HG02870 (cell line): ENCODE results near the gene IGF2.

Experiments used
- ATAC-seq: cut with Tn5 transposase; IDR thresholded peaks from one replicate; pipeline ENCODE4 v1.9.1; 2021; ENCODE audit warnings: mild to moderate bottlenecking, moderate library complexity; ENCODE audit not compliant: unreplicated experiment

The IGF2 gene

DNA sequence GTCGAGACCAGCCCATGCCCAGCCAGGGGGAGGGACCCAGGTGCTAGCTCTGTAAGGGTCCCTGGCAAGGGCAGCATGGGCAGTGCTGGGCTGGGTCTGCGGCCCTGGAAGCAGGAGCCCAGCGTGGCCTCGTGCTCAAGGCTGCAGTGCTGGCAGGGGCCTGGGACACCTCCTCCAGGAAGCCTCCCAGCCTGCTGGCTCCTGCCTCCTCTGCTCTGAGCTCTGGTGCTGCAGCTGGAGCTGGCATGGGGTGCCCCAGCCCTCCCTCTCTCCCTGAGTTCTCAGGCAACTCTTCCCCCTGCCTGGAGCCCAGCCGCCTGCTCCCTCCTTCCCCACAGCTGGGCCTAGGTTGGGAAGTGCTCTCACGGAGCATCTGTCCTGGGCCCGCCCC, 15.0 kb upstream of the IGF2 start:
- no peak for ATAC-seq

DNA sequence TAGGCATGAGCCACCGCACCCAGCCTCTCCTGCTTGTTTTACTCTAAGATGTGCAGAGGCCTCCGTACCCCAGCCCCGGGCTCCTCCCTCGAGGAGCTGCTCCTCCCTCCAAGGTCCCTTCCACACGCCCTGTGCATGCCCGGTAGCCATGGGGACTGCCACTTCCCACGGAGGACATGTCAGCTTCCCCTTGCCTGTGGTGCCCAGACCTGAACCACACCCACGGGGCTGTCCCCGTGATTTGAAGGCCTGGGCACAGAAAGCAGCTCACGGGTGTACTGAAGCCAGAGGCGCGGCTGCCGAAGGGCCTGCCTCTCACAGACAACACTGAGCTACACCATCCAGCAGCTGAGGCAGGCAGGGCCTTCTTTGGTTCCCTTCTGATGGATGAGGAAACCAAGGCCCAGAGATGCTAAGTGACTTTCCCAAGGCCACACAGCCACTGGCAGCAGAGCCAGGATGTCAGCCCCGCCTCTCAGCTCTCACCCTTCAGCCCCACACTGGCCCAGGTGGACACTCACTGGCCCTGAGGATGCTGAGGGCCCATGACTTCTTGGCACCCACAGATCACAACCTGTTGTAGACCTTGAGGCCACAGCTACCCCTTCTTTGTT, 14.5 kb upstream of the IGF2 start:
- ATAC-seq: no peak

DNA sequence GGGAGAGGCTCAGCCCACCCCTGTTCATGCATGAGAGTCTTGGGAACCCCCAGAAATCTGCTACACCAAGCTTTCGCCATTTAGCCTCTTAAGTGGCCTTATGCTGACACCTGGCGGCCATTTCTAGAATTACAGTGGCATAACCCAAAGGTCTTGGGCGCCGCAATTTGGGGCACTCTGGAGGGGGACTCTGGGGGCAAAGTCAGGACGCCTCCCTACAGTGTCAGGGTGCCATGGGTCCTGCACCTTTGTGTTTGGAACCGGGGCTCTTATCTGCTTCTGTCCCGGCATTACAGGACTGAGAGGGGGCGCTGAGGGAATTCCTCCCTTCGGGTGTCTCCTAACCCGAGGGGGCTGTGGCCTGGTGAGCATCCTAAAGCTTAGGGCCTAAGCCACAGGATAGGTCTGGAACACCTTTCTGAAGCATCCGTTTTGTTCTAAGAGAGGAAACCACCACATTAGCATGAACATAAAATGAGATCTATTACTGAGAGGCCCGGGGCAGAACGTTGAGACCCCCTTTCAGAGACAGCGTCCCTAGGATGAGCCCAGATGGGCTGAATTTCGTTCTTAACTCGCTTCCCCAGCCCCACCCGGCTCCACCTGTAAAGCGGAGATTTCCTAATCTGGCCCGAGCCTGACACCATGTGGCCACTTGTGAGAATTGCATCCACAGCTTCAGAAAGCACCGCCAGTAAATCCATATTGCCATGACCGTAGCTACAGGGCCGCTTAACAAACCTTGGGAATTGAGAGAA, 12.5 kb upstream of the IGF2 start:
- ATAC-seq: no peak

DNA sequence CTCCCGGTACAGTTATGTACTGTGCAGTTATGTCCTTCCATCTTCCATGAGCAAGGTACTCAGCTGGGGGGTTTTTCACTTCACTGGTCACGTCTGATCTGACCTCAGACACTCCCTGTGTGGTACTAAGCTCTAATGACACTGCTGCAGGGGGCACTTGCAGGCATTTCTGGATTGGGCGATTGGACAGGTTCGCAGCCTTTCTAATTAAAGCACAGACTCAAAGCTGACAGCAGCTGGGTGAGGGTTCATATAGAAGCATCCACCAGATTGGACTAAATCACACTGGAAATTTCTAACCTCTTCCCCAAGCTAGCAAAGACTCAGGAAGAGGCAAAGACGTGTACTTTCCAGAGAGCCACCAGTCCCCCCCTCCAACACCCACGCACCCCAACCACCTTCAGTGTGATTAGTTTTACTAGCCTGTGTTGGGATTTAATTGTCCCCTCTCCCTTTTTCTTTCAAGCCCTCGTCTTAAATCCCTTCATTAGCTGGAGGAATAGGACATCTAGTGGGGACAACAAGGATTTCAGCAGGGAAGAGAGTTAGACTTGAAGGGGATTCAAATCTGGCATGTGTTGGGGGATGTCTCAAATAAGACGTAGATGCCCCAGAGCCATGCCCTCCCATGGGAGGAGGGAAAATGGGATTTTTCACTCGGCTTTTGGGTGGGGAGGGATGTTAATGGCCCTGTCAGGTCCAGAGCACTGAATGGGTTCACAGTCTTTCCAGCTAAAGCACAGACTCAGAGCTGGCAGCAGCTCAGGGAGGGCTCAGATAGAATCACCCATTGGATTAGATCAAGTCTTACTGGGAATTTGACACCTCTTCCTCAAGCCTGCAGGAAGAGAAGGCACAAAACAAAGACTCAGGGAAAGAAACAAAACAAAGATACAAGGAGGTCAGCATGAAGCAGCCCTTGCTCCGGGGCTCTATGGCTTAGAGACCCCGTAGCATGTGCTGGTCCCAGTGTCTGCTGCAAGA, 11.0 kb upstream of the IGF2 start:
- ATAC-seq: no peak

DNA sequence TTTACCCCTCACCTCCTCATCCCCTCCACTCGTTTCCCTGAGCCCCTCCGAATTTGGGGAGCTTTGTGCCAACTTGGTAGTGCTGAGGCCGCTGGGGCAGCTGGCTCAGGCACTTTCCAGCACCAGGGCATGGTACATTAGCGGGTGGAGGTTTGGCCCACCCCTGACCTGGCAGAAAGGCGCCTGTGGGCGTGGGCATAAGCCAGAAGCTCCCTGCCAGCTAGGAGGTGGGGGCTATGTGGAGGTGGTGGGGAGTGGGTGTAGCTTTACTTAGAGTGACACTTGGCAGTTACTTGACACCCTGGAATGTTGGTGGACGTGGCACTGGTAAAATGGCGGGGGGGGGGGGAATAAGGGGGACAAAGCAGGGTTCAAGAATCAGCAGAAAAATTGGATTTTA, 10.3 kb upstream of the IGF2 start:
- ATAC-seq: no peak

DNA sequence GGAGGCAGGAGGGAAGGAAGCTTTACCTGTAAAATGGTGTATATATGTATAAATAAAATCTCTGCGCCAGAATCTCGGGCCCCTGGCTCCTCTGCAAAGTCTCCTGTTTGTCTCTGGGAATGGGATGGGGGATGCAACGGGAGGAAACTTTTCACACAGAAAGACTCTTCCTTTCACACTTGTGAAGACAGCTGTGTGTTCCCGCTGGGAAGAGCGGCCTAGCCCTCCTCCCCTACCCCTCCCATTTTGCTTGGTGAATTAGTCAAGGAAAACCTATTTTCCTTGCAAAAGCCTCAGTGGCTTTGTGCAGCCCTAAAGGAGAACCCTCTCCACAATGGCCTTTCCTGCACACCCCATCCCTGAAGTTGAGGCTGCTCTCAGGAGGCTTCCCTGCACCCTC, 9.4 kb upstream of the IGF2 start:
- ATAC-seq: no peak

DNA sequence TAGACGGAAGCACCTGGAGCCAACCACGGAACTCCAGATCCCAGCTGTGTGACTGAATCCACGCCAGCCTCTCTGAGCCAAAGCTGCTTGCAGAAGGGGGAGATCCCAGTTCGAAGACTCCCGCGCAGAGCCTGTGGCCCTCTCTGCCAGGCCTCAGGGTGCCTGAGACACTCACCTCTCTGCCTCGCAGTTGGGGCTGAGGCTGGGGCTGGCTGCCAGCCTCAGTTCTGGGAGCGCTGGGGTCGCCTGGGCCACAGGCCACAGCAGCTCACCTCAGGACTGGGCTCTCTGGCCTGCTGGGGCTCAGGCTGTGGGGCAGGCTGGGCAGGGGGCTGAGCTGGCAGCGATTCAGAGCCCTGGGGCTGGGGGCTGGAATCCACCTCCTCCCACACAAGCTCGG, 8.2 kb upstream of the IGF2 start:
- no peak for ATAC-seq

DNA sequence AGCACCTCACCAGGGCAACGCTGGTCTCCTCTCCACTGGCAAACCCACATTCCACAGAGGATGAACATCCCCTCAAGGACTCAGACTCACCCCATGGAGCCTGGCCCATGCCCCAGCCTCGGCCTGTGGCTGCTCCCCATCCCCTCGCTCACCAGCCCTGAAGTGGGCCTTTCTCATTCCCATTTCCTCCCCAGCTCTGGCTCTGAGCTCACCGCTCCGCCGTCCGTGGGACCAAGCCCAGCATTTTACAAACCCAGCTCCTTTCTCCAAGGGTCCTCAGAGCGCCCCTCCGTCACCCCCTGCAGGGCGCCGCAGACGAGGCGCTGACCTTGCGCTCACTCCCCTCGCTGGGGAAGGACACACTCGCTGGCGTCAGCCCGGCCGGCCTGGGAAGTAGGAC, 6.9 kb upstream of the IGF2 start:
- ATAC-seq: no peak

DNA sequence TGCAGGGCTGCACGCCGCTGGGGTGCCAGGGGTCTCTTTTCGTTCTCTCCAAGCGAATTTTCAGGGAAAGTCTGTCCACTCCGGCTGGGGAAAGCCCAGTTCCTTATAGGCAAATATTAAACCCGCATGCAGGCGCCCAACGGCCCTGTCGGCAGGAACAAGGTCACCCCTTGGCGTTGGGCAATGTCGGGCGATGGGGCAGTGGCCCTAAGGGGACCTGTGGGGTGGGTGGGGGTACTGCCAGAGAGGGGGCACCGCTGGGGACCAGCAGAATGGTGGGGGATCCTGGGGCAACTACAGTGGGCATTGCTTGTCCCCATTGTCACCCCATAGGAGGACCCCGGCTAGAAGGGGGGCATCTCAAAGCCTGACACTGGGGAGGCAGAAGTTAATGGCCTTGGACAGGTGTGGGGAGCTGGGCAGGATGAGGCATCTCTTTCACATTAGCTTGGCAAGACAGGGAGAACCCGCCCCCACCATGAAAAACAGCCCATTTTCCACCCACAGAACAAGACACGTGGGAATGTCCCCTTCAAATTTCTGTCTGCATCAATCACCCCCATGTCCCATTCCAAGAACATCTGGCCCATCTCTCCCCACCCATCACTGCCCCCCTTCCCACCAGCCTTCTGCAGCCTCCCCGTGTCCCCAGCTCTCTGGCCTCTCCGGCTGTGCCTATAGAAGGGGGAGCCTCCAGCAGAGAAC, 5.5 kb upstream of the IGF2 start:
- ATAC-seq: no peak

DNA sequence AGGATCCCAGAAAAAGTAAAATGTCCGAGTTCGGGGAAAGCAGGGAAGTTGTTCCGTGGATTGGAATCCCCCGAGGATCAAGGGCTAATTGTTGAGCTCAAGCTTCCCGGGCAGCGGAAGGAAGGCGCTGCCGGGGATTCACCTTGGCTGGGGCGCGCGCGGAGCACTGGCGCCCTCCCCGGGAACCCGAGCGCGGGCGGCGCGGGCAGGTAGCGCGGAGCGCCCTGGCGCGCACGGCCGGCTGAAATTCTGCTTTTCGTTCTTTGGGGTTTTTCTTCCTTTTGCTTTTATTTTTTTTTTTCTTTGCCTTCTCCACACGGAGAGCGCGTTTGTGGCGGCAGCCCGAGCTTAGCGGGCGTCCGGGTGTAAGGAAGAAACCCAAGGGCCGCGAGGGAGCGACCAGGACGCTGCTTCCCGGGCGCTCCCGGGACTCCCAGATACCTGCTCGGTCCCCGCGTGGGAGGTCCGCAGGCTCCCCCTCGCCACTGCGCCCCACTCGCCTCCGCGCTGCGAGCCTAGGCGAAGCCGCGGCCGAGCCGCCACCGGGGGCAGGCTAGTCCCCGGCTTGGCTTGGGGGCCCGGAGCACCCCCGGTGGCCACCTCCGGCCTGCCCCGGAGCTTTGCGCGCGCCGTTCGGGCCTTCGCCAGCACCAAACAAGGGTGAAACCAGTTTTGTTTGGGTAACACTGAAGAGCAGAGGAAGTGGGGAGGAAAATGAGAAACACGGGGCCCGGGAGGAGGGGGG, 4.8 kb upstream of the IGF2 start:
- no peak for ATAC-seq

DNA sequence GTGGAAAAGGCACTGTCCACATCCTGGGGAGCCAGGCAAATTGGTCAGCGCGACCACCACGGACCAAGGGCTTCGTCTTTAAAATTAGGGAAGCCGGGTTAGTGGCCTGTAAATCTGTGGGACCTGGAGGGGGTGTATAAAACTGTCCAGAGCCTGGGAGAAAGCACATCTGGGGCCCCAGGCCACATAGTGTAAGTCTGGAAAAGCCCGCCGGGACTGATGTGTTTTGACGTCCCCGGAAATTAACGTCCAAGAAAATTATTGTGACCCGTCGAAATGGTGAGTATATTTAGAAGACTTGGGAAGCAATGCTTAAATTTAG, 4.2 kb upstream of the IGF2 start:
- no peak for ATAC-seq

DNA sequence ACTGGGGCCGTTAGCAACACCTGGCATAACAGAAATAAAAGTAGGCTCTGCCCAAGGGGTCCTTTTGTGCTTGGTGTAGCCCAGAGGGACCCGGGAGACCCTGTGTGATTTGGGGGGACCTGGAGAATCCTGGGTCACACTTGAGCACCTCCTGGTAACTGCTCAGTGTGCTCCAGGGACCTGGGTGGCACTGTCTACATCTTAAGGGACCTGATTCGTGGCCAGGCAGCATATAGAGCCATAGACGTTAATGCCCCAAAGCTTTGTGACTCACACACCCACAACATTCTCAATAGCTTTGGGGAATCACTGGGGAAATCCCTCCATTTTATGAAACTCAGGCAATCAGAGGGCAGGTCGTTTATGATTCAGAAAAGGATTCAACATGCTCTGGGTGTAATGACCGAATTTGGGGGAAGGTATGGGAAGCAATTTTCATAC, 3.6 kb upstream of the IGF2 start:
- ATAC-seq: no peak

DNA sequence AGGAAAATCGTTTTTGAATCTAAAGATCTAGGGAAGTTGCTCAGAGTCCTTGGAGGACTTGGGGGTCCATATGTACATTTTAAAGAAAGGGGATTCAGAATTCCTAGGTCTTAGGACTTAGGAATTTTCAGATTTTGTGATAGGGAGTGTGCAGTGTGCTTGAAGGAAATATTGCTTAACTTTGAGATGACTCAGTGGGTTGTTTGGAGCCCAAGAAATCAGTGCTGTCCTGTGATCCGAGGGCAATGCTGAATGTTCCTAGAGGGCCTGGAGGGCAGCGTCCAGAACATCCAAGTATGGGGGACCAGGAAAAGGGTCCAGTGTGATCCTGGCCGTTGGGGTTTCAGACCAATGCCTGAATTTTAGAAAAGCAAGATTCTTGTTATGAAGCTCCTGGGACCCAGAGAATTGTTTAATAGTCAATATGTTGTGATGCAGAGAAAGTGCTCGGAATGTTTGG, 3.1 kb upstream of the IGF2 start:
- ATAC-seq: no peak

DNA sequence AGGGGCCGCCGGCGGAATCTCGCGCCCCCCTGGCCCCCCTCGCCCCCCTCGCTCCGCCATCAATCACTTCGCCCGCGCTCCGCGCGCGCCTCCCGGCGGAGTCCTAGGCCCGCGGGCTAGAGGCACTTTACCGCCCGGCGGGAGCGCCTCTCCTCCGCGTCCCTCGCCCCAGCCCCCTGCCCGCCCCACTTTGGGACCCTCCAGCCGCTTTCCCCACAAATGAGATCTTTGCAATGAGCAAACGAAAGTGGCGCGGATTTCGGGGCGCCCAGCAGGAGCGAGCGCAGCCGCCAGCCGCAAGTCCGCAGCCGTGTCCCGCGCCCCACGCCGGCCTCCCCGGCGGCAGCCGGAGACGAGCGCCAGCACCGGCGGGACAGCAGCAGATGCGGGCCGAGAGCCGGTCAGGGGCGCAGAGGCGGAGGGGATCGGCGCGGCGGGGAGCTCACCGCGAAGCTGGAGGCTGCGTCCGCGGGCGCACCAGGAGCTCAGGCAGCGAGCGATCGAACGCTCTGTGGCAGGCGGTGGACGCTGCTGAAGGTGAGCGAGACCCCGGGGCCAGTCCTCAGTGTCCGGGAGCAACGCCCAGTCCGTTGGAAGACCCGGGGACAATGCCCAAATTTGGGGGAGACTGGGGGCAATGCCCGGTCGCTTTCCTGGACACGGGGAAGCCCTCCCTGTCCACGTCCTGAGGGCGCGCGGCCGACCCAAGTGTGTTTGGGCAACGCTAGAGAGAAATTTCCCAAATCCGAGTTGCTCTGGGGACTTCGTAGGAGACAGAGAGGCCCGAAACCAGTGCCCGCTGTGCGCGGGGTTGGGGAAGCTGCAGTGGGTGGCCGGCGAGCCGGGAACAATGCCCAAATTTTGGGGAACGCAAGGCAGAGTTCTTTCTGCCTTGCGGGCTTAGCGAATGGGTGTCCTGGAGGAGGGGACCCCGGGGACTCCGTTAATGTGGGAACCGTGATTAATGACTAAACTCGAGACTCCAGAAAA, 1.5 kb upstream of the IGF2 start:
- no peak for ATAC-seq

DNA sequence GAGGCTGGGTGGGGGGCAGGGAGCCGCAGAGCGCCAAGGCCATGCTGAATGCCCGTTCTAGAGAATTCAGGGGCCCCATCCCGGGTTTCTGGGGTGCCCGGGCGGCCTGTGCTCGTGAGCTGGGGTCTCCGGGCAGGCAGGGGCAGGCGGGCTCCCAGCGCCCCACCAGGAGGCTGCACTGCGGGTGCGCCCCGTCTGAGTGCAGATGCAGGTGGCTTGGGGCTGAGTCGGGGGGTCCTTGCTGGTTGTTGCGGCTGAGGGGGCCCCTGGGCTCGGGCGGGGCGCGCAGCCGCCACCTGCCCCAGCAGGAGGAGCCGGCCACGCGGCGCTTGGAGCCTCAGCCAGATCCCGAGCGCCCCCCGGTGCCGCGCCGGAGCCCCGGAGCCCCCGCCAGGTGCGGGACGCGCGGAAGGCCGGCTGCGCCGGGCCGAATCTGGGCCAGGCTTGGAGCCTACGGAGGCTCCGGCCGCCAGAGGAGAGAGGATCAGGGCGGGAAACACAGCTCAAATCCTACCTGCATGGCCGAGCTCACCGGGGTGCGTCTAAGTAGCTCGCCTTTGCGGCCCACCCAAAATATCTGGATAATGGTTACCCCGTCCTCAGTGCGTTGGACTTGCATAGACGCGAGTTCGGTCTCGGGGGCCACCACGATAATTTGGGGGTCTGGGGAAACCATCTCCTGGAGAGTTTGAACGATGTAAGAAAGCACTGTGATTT, 590 bp upstream of the IGF2 start:
- no peak for ATAC-seq

DNA sequence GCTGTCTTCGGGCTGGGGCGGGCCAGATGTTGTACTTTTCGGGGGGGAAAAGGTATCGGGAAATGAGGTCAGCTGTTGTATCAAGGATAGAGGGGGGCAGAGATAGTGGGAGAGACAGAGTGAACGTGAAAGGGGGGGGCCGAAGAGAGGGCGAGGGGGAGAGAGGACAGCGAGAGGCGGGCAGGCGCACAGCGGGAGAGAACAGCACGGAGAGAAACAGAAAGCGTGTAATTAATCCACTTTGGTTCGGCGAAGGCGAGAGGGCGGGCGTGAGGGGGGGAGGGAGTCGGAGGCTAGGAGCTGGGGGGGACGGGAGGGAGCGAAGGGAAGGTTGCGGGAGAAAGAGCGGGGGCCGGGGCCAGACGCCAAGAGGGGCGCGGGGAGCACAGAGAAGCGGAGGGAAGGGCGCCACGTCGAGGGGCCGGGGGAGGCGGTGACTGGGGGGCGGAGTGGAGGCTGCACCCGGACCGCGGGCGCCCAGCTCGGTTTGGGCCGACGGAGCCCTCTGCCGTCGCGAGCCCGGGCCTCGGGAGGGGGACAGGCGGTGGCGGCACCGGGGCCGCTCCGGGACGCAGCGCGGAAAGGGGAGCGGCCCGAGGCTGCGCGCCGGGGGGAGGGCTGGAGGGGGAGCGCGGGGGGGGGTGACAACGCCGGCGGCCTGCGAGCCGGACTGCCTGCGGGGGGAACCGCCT, 612 bp downstream of the IGF2 start:
- ATAC-seq: no peak

DNA sequence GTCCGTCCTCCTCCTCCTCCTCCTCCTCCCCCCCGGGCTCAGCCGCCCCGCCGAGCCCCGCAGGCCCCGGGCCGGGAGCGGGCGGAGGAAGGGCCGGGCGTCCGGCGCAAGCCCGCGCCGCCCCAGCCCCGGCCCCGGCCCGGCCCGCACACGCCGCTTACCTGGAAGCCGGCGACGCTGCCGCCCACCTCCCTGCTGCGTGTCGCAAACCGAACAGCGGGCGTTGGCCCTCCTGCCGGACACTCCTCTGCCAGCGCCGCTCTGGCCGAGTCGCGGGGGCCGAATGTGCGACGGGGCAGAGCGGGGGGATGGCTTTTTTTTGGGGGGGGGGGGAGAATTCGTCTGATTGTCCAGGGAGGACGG, 1.1 kb downstream of the IGF2 start:
- ATAC-seq: no peak
